OCI-LY7 (cell line): ENCODE measurements around the gene BFSP2. TPM values are rescaled to one million over a fixed set of nuclear protein-coding genes. Genes with fewer than 3 reads are reported as not detected.

ENCODE experiments used
- BruUV-seq: library from RNA; stranded (reverse); fragments of 400-500 nt; replicated peaks from 2 replicates; lab custom pipeline; 2021; lab: Mats Ljungman, UMichigan
- CTCF ChIA-PET: fragments of 300-600 bp; sonication (Branson Sonifier 250); formaldehyde crosslinking; loops from one replicate; lab custom pipeline; 2022; ENCODE audit warnings: antibody characterized with exemption; ENCODE audit not compliant: unreplicated experiment; lab: Charles Lee
- POLR2A ChIA-PET: fragments of 300-600 bp; sonication (Branson Sonifier 250); formaldehyde crosslinking; loops from one replicate; lab custom pipeline; 2022; ENCODE audit warnings: antibody characterized with exemption; lab: Charles Lee
- DNase-seq: peaks from one replicate; pipeline ENCODE4 v3.0.0-alpha.2; 2015; ENCODE audit warnings: low spot score
- H2AFZ ChIP-seq: fragments of 200-600 bp; sonication (generic), shearing (Covaris generic); 2 replicates; pipeline ENCODE4 v1.6.1; 2014; ENCODE audit warnings: mild to moderate bottlenecking, antibody characterized with exemption, low read length, moderate library complexity
- H3K27ac ChIP-seq: fragments of 200-600 bp; sonication (generic); 2 replicates; pipeline ENCODE4 v1.5.1; 2014; ENCODE audit warnings: mixed run types, low read depth, mild to moderate bottlenecking, moderate library complexity, low read length, inconsistent platforms; ENCODE audit not compliant: poor library complexity, severe bottlenecking
- H3K36me3 ChIP-seq: fragments of 200-600 bp; sonication (generic); 2 replicates; pipeline ENCODE4 v1.6.1; 2014; ENCODE audit warnings: mild to moderate bottlenecking, antibody characterized with exemption, low read length, moderate library complexity, mixed read lengths; ENCODE audit not compliant: insufficient read depth
- H3K4me1 ChIP-seq: fragments of 200-600 bp; sonication (generic); 2 replicates; pipeline ENCODE4 v1.5.1; 2014; ENCODE audit warnings: mild to moderate bottlenecking, low read length; ENCODE audit not compliant: insufficient read depth, poor library complexity, severe bottlenecking
- H3K4me2 ChIP-seq: fragments of 200-600 bp; sonication (generic); 2 replicates; pipeline ENCODE4 v1.6.1; 2014; ENCODE audit warnings: mild to moderate bottlenecking, low read length
- H3K4me3 ChIP-seq: fragments of 200-600 bp; sonication (generic); 2 replicates; pipeline ENCODE4 v1.5.1; 2014; ENCODE audit warnings: mild to moderate bottlenecking, low read depth, low read length; ENCODE audit not compliant: poor library complexity, severe bottlenecking
- H3K79me2 ChIP-seq: fragments of 200-600 bp; sonication (generic); 2 replicates; pipeline ENCODE4 v1.6.1; 2016; ENCODE audit warnings: low read depth, mild to moderate bottlenecking, low read length, moderate library complexity, mixed read lengths; ENCODE audit not compliant: insufficient read depth
- H3K9me2 ChIP-seq: fragments of 200-600 bp; sonication (generic); 2 replicates; pipeline ENCODE4 v1.6.1; 2016; ENCODE audit warnings: mild to moderate bottlenecking, low read length, mixed read lengths; ENCODE audit not compliant: insufficient read depth
- H3K9me3 ChIP-seq: fragments of 200-600 bp; sonication (generic); 2 replicates; pipeline ENCODE4 v1.6.1; 2014; ENCODE audit warnings: mild to moderate bottlenecking, mixed run types, low read length, mixed read lengths
- H4K20me1 ChIP-seq: fragments of 200-600 bp; sonication (generic); 2 replicates; pipeline ENCODE4 v1.6.1; 2014; ENCODE audit warnings: mild to moderate bottlenecking, antibody characterized with exemption, low read length, moderate library complexity, mixed read lengths; ENCODE audit not compliant: insufficient read depth
- CTCF ChIP-seq: fragments of 200-600 bp; sonication (generic); conservative IDR thresholded peaks from 2 replicates; pipeline ENCODE4 v1.5.1; 2014; ENCODE audit warnings: mild to moderate bottlenecking, antibody characterized with exemption, low read length, moderate library complexity, mixed read lengths
- EZH2phosphoT487 ChIP-seq: fragments of 200-600 bp; sonication (generic); IDR thresholded peaks from 2 replicates; pipeline ENCODE4 v1.6.1; 2018; ENCODE audit warnings: low read depth, borderline replicate concordance, mild to moderate bottlenecking, mixed run types, antibody characterized with exemption, low read length, moderate library complexity, mixed read lengths
- intact Hi-C: fragments of 100-400 bp; cut with micrococcal nuclease; formaldehyde crosslinking; loops from one replicate; pipeline ENCODE4 v1.10.0; 2022; ENCODE audit not compliant: unreplicated experiment
- total RNA-seq, 2 experiments: library from RNA; depleted of rRNA in 1 of 2; stranded (reverse); fragments of >200 nt in 1 of 2; shearing (Covaris generic) in 1 of 2; gene quantifications; 2 replicates each; pipeline ENCODE4 v1.2.3, GENCODE V29; 2014 to 2022

The BFSP2 gene
- total RNA-seq, 2 experiments from 2014 or later = 11.7 to 25.1 TPM

- intact Hi-C loops = no loop called here
- BruUV-seq = no TSS peak
- no peak for DNase-seq
- no peak overlapping the region for H3K4me3 ChIP-seq
- no peaks in the 10 kb centered on the region for H3K4me1 ChIP-seq
- TF ChIP-seq EZH2phosphoT487 (no peak), CTCF (no peak)
- H3K79me2 ChIP-seq = no peaks in the 10 kb centered on the region
- no peak overlapping the region for H3K27ac ChIP-seq
- no peak overlapping the region for H2AFZ ChIP-seq
- no peaks in the 10 kb centered on the region for H3K36me3 ChIP-seq
- no peaks in the 10 kb centered on the region for H3K9me2 ChIP-seq
- H3K9me3 ChIP-seq = no peaks in the 10 kb centered on the region
- no peaks in the 10 kb centered on the region for H4K20me1 ChIP-seq
- no peak overlapping the region for H3K4me2 ChIP-seq
- POLR2A ChIA-PET = no interaction called here
- CTCF ChIA-PET = no interaction called here
These were observed 14.2 kb downstream of the BFSP2 start for GRCh38 chr3:133414021-133414392.

DNA sequence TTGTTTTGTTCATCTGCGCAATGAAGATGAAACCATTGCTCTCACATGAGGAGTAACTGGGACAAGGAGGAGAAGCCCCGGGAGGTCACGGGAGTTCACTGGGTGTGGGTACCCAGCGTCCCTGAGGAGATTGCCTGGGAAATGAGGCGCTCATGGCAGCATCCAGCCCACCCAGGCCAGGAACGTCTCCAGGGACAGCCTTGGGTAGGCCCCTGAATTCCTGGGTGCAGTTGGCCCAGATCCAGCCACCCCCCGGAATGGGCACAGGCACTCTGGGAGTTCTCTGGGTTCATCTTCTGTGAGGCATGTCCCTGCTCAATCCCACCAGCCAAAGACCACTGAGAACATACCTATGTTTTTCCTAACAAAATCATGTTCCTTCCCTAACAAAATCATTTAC lies 18.5 kb downstream of the BFSP2 start:
- Histone ChIP-seq H3K36me3 (no peaks in the 10 kb centered on the region), H3K4me1 (no peaks in the 10 kb centered on the region), H3K4me2 (no peak overlapping the region), H2AFZ (no peak overlapping the region), H3K27ac (no peak overlapping the region), H3K9me3 (no peaks in the 10 kb centered on the region), H3K9me2 (no peaks in the 10 kb centered on the region), H4K20me1 (no peaks in the 10 kb centered on the region), H3K79me2 (no peaks in the 10 kb centered on the region), H3K4me3 (no peak overlapping the region)
- BruUV-seq = no TSS peak
- intact Hi-C loops = no loop called here
- TF ChIP-seq CTCF = no peak
- no peak for TF ChIP-seq EZH2phosphoT487
- no peak for DNase-seq
- ChIA-PET POLR2A (no interaction called here), CTCF (no interaction called here)

DNA sequence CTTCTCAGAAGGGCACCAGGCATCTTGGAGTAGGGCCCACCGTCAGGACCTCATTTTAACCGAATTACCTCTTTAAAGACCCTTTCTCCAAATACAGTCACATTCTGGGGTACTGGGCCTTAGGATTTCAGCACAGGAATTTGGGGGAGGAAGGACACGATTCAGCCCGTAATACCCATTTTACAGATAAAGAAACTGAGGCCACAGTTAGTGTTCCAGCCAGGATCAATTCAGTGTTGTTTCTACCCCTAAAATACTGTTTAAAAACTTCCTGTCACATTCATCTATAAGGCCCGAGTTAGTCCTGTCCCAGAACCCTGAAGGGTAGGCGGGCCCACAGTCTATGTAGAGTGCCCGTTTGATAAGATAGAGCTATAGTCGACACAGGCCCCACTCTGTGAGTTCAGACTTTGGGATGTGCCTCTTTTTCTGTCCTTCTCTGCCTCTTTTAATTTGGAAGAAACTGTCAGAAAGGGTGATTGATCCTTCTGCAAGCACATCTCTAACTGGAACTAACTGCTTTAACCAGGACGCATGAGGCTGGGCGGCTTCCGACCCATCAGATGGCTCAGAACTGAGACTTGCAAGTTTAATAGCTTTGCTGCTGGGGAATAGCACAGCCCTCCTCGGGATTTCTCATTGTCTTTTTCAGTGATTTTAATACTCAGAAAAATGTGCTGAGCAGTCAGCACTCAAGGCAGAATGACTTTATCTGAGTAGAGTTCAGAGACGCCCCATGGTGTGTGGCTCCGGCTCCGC lies 19.5 kb downstream of the BFSP2 start:
- H3K4me2 ChIP-seq = no peak overlapping the region
- ChIA-PET POLR2A (no interaction called here), CTCF (no interaction called here)
- no peak for DNase-seq
- H3K4me3 ChIP-seq = no peak overlapping the region
- H3K9me2 ChIP-seq = no peaks in the 10 kb centered on the region
- intact Hi-C loops = no loop called here
- no peaks in the 10 kb centered on the region for H4K20me1 ChIP-seq
- no peaks in the 10 kb centered on the region for H3K9me3 ChIP-seq
- H3K36me3 ChIP-seq = no peaks in the 10 kb centered on the region
- H3K4me1 ChIP-seq = peaks cover 4% of the 10 kb centered on the region
- no peak overlapping the region for H2AFZ ChIP-seq
- no TSS peak for BruUV-seq
- no peaks in the 10 kb centered on the region for H3K79me2 ChIP-seq
- no peak overlapping the region for H3K27ac ChIP-seq
- TF ChIP-seq EZH2phosphoT487 (no peak), CTCF (no peak)
